ENCODE results near the gene APBB2. TPM values are rescaled to one million over a fixed set of nuclear protein-coding genes. Genes with fewer than 3 reads are reported as not detected.

APBB2 gene
- total RNA-seq, 1 experiment from 2014 or later: 14.4 TPM

DNA sequence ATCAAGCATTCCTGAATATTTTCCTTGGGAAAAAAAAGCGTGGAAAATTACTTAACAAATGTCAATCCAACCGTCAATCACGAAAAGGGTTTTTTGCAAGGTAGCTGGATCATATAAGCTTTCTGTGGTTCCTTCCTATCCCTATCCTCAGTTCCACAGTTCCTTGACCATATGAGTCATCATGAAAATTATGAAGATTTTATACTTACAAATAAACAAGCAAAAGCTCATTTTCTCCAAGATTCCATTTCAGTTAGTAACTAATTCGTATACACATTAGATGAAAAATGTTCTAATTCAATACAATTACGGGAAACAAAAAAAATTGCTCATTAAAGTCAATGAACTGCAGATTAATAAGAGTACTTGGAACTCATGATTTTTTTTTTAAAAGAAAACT lies 235.8 kb downstream of the APBB2 start:
- no peak for DNase-seq (ENCODE audit: low spot score)

DNA sequence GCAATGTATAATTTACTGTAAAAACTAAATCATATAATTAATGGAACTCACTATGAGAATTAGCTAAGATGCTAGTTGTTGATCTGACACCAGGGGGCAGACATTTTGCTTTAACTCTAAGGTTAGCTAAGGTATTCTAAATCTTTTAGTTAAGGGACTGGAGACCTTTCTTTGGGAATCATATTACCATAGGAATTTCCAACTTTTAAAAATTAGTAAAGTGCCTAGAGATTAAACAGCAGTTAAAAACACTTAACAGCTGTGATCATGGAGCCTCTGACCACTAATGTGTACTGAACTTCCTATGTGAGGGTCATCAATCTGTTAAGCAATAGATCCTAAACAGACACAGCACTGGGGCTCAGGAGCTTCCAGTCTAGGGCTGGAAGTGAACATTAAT lies 238.0 kb downstream of the APBB2 start:
- DNase-seq (ENCODE audit: low spot score): peak; percentile 81

DNA sequence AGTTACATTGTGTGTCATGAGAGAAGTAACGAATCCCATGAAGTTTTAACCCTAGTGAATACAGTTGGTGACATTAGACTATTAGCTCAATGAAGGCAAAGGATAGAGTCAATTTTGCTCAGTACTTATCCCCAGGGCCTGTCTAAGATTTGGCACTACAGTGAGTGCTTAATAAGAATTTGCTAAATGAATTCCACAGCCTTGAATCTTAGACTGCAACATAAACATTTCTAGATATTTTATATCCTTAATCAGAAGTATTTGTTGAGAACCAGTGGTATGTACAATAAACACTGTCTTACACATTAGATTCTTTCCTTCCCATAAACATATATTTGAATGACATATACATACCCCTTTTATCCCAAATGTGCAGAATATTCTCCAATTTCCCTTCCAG lies 241.6 kb downstream of the APBB2 start:
- no peak for DNase-seq (ENCODE audit: low spot score)

DNA sequence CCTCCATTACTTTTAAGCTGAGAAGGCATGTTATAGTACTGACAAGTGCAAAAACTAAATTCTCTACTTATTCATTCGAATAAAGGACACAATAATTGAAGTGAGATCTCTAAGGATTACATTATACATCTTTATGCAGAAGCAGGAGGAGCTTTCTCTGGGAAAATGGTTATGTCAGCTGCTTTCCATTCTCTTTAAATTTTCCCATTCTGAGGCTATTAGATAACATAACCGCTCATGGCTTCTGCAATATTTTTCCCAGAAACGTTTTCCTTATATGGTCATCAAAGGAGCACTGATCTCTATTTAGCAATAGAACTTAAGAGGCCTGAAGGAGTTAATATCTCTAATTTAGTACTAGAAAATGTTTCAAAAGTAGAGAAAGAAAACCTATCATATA lies 243.0 kb downstream of the APBB2 start:
- DNase-seq (ENCODE audit: low spot score): no peak

DNA sequence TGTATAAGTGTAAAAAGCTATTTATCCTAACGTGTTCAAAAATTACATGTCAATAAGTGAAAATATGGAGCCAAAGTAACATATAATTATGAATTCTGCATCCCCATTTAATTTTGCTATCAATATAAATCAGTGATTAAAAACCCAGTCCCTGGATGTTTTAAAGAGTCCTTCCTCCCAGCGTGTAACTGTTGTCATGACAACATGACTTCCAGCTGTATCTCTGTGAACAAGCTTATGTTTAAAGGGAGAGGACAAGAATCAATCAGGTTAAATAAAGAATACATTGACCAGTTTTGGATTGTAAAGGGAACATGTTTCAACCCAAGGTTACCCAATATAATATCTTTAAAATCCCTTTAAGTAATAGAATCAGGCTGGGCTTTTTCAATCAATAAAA lies 244.8 kb downstream of the APBB2 start:
- DNase-seq (ENCODE audit: low spot score): no peak

DNA sequence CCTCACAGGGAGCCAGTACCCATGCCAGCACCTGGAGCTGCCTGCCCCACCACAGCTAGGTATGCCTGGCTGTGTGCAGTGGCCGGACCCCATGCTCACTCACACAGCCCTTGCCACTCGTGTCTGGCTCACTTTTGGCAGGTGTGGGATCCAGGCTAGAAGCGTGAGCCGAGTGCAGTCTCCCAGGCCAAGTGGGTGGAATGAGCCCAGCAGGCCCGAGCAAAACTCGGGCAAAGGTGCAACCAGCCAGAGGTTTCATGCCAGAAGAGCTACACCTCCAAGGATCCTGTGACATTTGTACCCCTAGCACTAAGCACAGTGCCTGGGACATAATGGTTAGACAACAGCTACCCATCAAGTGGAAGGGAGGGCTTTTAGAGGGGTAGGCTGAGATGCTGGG lies 246.8 kb downstream of the APBB2 start:
- no peak for DNase-seq (ENCODE audit: low spot score)

- DNase-seq (ENCODE audit: low spot score): no peak
Observed at GRCh38 chr4:40966091-40966490, 248.3 kb downstream of the APBB2 start.

DNA sequence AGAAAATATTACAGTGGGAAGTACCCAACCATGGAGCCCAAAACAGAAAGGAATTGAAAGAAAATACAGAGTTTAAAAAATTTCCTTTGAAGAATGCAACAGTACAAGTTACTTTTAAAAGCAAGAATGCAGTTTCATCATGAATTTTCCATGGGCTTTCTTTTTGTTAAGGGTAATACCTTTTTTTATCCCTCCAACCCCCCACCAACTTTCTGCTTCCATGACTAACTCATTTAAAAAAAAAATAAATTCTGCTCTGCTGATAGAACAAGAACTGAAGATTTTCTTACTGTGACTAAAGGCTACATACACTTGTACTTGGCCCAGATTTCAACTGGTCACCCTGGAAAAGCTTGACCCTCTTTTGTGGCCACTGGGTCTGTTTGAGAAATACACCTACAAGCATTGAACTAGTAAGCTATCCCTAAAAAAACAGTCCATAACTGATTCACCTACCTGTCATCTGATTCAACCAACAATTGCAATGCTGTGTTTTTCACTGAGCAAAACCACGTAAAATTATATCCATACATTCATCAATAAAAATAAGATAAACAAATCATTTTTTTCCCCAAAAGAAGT lies 250.4 kb downstream of the APBB2 start:
- DNase-seq (ENCODE audit: low spot score): no peak

DNA sequence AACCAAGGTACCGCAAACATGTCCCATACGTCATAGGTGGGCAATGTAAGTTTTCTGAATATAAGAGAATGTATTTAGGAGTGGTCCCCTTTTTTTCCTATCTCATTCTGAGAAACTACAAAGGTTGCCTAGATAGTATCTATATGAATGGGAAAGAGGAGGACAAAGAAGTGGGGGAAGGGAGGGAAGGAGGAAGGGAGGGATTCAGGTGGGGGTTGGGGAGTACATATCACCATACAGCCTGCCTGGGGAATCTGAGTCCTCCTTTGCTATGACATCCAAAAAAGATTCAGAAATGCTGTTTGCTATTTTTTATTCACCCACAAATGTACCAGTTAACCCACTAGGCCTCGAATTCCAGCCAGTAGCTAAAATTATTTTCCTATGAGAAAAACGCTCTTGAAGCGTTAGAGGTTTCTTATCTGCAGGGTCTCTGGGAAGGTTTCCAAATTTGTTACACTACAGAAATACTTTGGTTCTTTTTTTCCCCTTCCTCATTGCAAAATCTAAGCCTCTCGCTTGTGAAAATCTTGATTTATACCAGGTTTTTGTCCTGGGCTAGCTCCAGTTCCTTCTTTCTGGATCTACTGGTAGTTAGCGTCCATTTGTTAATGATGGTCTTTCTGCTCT lies 251.7 kb downstream of the APBB2 start:
- no peak for DNase-seq (ENCODE audit: low spot score)

- no peak for DNase-seq (ENCODE audit: low spot score)
Observed at GRCh38 chr4:40960941-40961340, 253.4 kb downstream of the APBB2 start.

DNA sequence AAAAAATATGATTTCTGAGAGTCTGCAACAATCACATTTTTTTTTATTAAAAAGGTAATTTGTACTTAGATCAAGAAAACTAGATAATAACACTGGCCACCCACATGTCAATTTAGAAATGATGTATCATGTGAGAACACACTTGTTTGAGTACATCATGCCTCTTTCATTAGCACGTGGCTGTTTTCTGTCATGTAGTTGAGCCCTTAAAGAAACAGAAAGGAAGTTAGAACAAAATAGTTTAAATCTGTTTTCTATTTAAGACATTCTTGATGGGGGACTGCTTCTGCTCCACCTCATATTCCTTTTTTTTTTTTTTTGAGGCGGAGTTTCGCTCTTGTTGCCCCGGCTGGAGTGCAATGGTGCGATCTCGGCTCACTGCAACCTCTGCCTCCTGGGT lies 257.1 kb downstream of the APBB2 start:
- DNase-seq (ENCODE audit: low spot score): no peak

DNA sequence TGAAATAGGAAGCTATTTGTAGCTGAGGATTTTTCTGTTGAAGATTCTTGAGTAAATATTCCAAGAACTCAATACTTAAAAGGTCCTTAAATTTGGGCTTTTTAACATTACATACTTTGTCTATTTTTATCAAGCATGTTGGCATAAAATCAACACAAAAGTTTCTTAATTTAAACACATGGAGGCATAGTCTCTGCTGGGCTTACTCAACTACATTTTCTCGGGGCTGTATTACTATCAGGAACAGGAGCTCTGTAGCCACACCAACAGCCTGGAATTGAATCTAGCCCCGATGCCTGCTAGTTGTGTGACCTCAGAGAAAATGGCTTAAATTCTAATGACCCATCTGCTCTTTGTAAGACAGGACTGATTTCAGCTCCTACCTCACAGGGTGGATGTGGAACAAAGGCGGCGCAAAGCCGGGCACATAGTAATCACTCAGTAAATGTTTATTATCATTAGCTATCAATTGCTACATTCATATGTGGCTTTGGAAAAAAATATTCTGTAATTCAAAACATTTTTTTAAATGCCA lies 257.6 kb downstream of the APBB2 start:
- no peak for DNase-seq (ENCODE audit: low spot score)

GRCh38 chr4:40954088-40954668 lies 260.2 kb downstream of the APBB2 start:
- DNase-seq (ENCODE audit: low spot score): no peak

- DNase-seq (ENCODE audit: low spot score): no peak
Observed at GRCh38 chr4:40953283-40954087, 260.9 kb downstream of the APBB2 start.

DNA sequence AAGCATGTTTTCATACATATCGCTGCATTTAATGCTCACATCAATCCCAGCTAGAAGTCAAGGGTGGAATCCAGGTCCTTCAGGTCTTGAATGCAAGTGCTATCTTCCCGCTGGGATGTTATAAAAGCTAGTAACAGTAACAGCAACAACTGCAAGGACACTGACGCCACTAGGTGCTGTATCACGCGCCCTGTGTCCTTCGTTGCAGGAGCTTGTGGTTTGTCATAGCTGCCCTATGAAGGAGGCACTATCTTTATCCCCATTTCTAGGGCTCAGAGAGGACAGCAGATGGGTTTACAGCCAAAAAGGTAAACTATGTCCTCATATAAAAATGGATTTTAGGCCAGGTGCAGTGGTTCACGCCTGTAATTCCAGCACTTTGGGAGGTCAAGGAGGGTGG lies 261.7 kb downstream of the APBB2 start:
- no peak for DNase-seq (ENCODE audit: low spot score)

DNA sequence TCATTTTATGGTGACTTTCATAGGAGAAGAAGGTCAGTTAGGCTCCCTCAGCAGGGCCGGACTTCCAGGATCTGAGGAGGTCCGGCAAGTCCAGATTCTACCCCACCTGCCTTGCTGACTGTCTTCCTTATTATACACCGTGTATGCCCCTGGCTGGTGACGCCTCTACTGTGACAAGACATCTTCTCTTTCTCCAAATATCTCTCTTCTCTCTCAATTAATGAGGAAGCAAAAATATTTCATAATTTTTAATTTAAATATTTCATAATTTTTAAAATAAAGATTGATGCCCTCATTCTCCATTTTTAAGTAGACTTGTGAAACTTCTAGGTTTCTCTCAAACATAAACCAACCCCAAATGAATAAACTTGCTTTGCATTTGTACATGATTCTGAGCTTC lies 262.1 kb downstream of the APBB2 start:
- DNase-seq (ENCODE audit: low spot score): no peak

GRCh38 chr4:40951026-40951425 lies 263.3 kb downstream of the APBB2 start:
- no peak for DNase-seq (ENCODE audit: low spot score)

- DNase-seq (ENCODE audit: low spot score): no peak
Observed at GRCh38 chr4:40949358-40950100, 264.8 kb downstream of the APBB2 start.

DNA sequence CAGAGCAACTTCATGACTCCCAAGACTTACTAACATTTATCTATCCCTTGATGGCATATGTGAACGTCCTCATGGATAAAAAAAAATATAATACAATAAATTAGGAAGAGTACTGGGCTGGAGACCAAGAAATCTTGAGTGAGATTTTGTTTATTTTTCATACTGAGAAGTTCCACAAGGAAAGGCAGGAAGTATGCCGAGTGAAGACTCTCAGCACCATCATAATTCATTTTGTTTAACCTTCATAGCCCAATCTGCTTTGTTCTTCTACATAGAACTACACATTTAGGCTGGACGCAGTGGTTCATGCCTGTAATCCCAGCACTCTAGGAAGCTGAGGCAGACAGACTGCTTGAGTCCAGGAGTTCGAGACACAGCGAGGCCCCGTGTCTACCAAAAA lies 266.3 kb downstream of the APBB2 start:
- DNase-seq (ENCODE audit: low spot score): no peak

DNA sequence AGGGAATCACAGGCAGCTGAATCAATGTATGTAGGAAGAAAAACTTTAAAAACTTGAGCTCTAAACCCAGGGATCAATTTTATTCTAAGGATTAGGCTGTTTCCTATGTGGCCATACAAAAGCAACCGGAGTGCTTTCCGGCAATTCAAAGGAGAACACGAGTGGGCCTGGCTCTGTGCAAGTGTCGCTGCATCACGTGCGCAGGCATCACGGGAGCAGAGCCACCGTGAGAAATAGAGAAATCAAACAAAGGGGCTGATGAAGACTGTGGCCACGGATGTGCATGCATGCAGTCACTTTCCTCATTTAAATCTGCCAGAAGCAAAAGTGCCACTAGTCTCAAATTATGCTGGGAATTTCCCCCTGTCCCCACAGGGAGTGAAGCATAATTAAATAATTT lies 267.7 kb downstream of the APBB2 start:
- no peak for DNase-seq (ENCODE audit: low spot score)

GRCh38 chr4:40940756-40941155 lies 273.6 kb downstream of the APBB2 start:
- no peak for DNase-seq (ENCODE audit: low spot score)

GRCh38 chr4:40940317-40940741 lies 274.0 kb downstream of the APBB2 start:
- DNase-seq (ENCODE audit: low spot score): no peak

Measured in HT-29 (cell line).